WTC11 (cell line): Measurements from ENCODE around the gene PKIB. TPM values are rescaled to one million over a fixed set of nuclear protein-coding genes. Genes with fewer than 3 reads are reported as not detected.

ENCODE experiments used
- ATAC-seq: fragments of 200-7000 bp; cut with Tn5 transposase; 2 replicates; pipeline ENCODE4 v1.10.0; 2021; ENCODE audit warnings: mild to moderate bottlenecking, moderate library complexity
- CTCF ChIA-PET: fragments of 300-600 bp; sonication (Branson Sonifier 250); formaldehyde crosslinking; loops from one replicate; lab custom pipeline; 2021; ENCODE audit warnings: antibody characterized with exemption; lab: Charles Lee
- POLR2A ChIA-PET: fragments of 350-600 bp; sonication (Branson Sonifier 250); formaldehyde crosslinking; loops from one replicate; lab custom pipeline; 2021; ENCODE audit warnings: antibody characterized with exemption; lab: Charles Lee
- DNase-seq: peaks from one replicate; pipeline ENCODE4 v3.0.0; 2021; ENCODE audit warnings: low spot score
- H3K27ac Mint-ChIP-seq: 2 replicates; pipeline ENCODE4 v1.8.0; 2021; ENCODE audit warnings: mixed read lengths
- H3K27me3 Mint-ChIP-seq: 2 replicates; pipeline ENCODE4 v1.8.0; 2021; ENCODE audit warnings: low read depth, mild to moderate bottlenecking, moderate library complexity, mixed read lengths
- H3K36me3 Mint-ChIP-seq: 2 replicates; pipeline ENCODE4 v1.8.0; 2021; ENCODE audit warnings: mixed read lengths
- H3K4me1 Mint-ChIP-seq: 2 replicates; pipeline ENCODE4 v1.8.0; 2022; ENCODE audit warnings: mixed read lengths
- H3K4me3 Mint-ChIP-seq: 2 replicates; pipeline ENCODE4 v1.8.0; 2021; ENCODE audit warnings: mild to moderate bottlenecking, moderate library complexity, mixed read lengths
- H3K9me3 Mint-ChIP-seq: 2 replicates; pipeline ENCODE4 v1.8.0; 2021; ENCODE audit warnings: mixed read lengths
- ARID4B ChIP-seq: sonication (generic); formaldehyde crosslinking; IDR thresholded peaks from 2 replicates; pipeline ENCODE4 v1.8.0; 2023; ENCODE audit warnings: missing genetic modification reagents, mild to moderate bottlenecking, borderline replicate concordance
- ATF1 ChIP-seq: sonication (generic); formaldehyde crosslinking; IDR thresholded peaks from 2 replicates; pipeline ENCODE4 v1.8.1; 2023; ENCODE audit warnings: mild to moderate bottlenecking, moderate library complexity, missing genetic modification reagents
- CREM ChIP-seq: sonication (generic); formaldehyde crosslinking; IDR thresholded peaks from 2 replicates; pipeline ENCODE4 v1.8.1; 2022; ENCODE audit warnings: mild to moderate bottlenecking, missing genetic modification reagents, moderate library complexity
- FOXK1 ChIP-seq: sonication (generic); formaldehyde crosslinking; IDR thresholded peaks from 2 replicates; pipeline ENCODE4 v1.8.0; 2022; ENCODE audit warnings: mild to moderate bottlenecking, moderate library complexity, missing genetic modification reagents
- FOXP1 ChIP-seq: sonication (generic); formaldehyde crosslinking; IDR thresholded peaks from 2 replicates; pipeline ENCODE4 v1.8.0; 2022; ENCODE audit warnings: missing genetic modification reagents, mild to moderate bottlenecking, moderate library complexity, borderline replicate concordance
- GRHL2 ChIP-seq: fragments of 250-450 bp; sonication (Bioruptor Pico); IDR thresholded peaks from 2 replicates; pipeline ENCODE4 v1.8.0; 2022; ENCODE audit warnings: mild to moderate bottlenecking, moderate library complexity; ENCODE audit not compliant: insufficient replicate concordance, severe bottlenecking
- HMGXB4 ChIP-seq: sonication (generic); formaldehyde crosslinking; IDR thresholded peaks from 2 replicates; pipeline ENCODE4 v1.8.1; 2023; ENCODE audit warnings: mild to moderate bottlenecking, moderate library complexity, missing genetic modification reagents
- IRF1 ChIP-seq: sonication (generic); formaldehyde crosslinking; IDR thresholded peaks from 2 replicates; pipeline ENCODE4 v1.8.0; 2023; ENCODE audit warnings: missing genetic modification reagents
- JAZF1 ChIP-seq: fragments of 250-450 bp; sonication (Bioruptor Pico); IDR thresholded peaks from 2 replicates; pipeline ENCODE4 v1.9.0; 2021; ENCODE audit warnings: moderate library complexity, mild to moderate bottlenecking, inconsistent platforms
- KAT7 ChIP-seq: sonication (generic); formaldehyde crosslinking; IDR thresholded peaks from 2 replicates; pipeline ENCODE4 v1.8.1; 2023; ENCODE audit warnings: missing genetic modification reagents, mild to moderate bottlenecking, borderline replicate concordance
- MLX ChIP-seq: sonication (generic); formaldehyde crosslinking; IDR thresholded peaks from 2 replicates; pipeline ENCODE4 v1.8.1; 2023; ENCODE audit warnings: mild to moderate bottlenecking, missing genetic modification reagents, moderate library complexity
- NR1H2 ChIP-seq: sonication (generic); formaldehyde crosslinking; IDR thresholded peaks from 2 replicates; pipeline ENCODE4 v1.9.0; 2021; ENCODE audit warnings: mild to moderate bottlenecking, moderate library complexity, missing genetic modification reagents
- NR3C1 ChIP-seq: sonication (generic); formaldehyde crosslinking; conservative IDR thresholded peaks from 2 replicates; pipeline ENCODE4 v1.8.1; 2023; ENCODE audit warnings: low read depth, mild to moderate bottlenecking, missing genetic modification reagents
- STAT6 ChIP-seq: sonication (generic); formaldehyde crosslinking; conservative IDR thresholded peaks from 2 replicates; pipeline ENCODE4 v1.8.1; 2023; ENCODE audit warnings: mild to moderate bottlenecking, low read depth, missing genetic modification reagents, moderate library complexity
- TEAD1 ChIP-seq: sonication (generic); formaldehyde crosslinking; IDR thresholded peaks from 2 replicates; pipeline ENCODE4 v1.8.0; 2022; ENCODE audit warnings: mild to moderate bottlenecking, missing genetic modification reagents
- TEAD4 ChIP-seq: sonication (generic); formaldehyde crosslinking; IDR thresholded peaks from 2 replicates; pipeline ENCODE4 v1.8.0; 2022; ENCODE audit warnings: mild to moderate bottlenecking, missing genetic modification reagents
- ZMAT4 ChIP-seq: fragments of 250-450 bp; sonication (Bioruptor Pico); IDR thresholded peaks from 2 replicates; pipeline ENCODE4 v1.9.0; 2021; ENCODE audit warnings: mild to moderate bottlenecking
- ZNF396 ChIP-seq: fragments of 250-450 bp; sonication (Bioruptor Pico); IDR thresholded peaks from 2 replicates; pipeline ENCODE4 v1.8.0; 2021; ENCODE audit warnings: mild to moderate bottlenecking, moderate library complexity, borderline replicate concordance
- ZNF425 ChIP-seq: fragments of 250-450 bp; sonication (Bioruptor Pico); conservative IDR thresholded peaks from 2 replicates; pipeline ENCODE4 v1.9.0; 2021; ENCODE audit warnings: mild to moderate bottlenecking
- ZSCAN18 ChIP-seq: fragments of 250-450 bp; sonication (Bioruptor Pico); IDR thresholded peaks from 2 replicates; pipeline ENCODE4 v2.1.2; 2022; ENCODE audit warnings: mild to moderate bottlenecking, moderate library complexity
- total RNA-seq: library from RNA; stranded (reverse); gene quantifications from 3 replicates; pipeline ENCODE4 v1.2.3, GENCODE V29; 2021

The PKIB gene
- total RNA-seq, 1 experiment from 2014 or later: 26.4 TPM

GRCh38 chr6:122623279-122623678 is 13.1 kb downstream of the PKIB start:
- ChIA-PET CTCF (no interaction called here), POLR2A (no interaction called here)
- Mint-ChIP-seq H3K9me3 (no peaks in the 10 kb centered on the region), H3K4me3 (no peak overlapping the region), H3K27me3 (no peaks in the 10 kb centered on the region), H3K27ac (no peak overlapping the region), H3K4me1 (peaks cover 6% of the 10 kb centered on the region; the same call in 1 of the 2 replicates), H3K36me3 (no peaks in the 10 kb centered on the region)
- no peak for TF ChIP-seq GRHL2 (CRISPR knock-in tag)
- TF ChIP-seq ZNF425 (CRISPR knock-in tag): no peak
- TF ChIP-seq ARID4B (CRISPR knock-in tag): no peak
- TF ChIP-seq JAZF1 (CRISPR knock-in tag): no peak
- no peak for TF ChIP-seq FOXK1
- no peak for TF ChIP-seq TEAD4
- no peak for TF ChIP-seq IRF1 (CRISPR knock-in tag)
- no peak for TF ChIP-seq ATF1
- no peak for TF ChIP-seq ZMAT4 (CRISPR knock-in tag)
- TF ChIP-seq STAT6 (CRISPR knock-in tag): no peak
- no peak for TF ChIP-seq CREM (CRISPR knock-in tag)
- TF ChIP-seq NR1H2 (CRISPR knock-in tag): no peak
- TF ChIP-seq FOXP1 (CRISPR knock-in tag): no peak
- TF ChIP-seq NR3C1 (CRISPR knock-in tag): no peak
- TF ChIP-seq TEAD1 (CRISPR knock-in tag): no peak
- no peak for TF ChIP-seq KAT7 (CRISPR knock-in tag)
- no peak for DNase-seq
- no peak for ATAC-seq

- Mint-ChIP-seq H3K36me3 (no peaks in the 10 kb centered on the region), H3K4me3 (no peak overlapping the region), H3K9me3 (no peaks in the 10 kb centered on the region), H3K27me3 (no peaks in the 10 kb centered on the region), H3K4me1 (peaks cover 3% of the 10 kb centered on the region; the same call in 1 of the 2 replicates), H3K27ac (no peak overlapping the region)
- ATAC-seq (no peak), DNase-seq (no peak)
- CTCF ChIA-PET: no interaction called here
- POLR2A ChIA-PET: no interaction called here
- TF ChIP-seq ZSCAN18 (CRISPR knock-in tag): no peak
- TF ChIP-seq MLX: no peak
- no peak for TF ChIP-seq HMGXB4 (CRISPR knock-in tag)
- TF ChIP-seq NR3C1 (CRISPR knock-in tag): no peak
- TF ChIP-seq ZNF396 (CRISPR knock-in tag): no peak
- no peak for TF ChIP-seq TEAD4
Measured at GRCh38 chr6:122624853-122625252, 14.6 kb downstream of the PKIB start.
